Tibial nerve (tissue), 3 donors: ENCODE measurements around the gene SLC26A9.

Source experiments
- POLR2A ChIP-seq, 2 donors: fragments of 450-650 bp; IDR thresholded peaks; one replicate each; pipeline ENCODE4 v1.6.1; 2017; ENCODE audit warnings: antibody characterized with exemption in 2 of 2, mild to moderate bottlenecking in 2 of 2, moderate library complexity in 2 of 2
- TF ChIP-seq, protein P1 (sequence below), 5 experiments: fragments of 200-600 bp in 3 of 5; fragments of 450-650 bp in 2 of 5; sonication (generic) in 3 of 5; IDR thresholded peaks; one replicate each; pipeline ENCODE4 v1.5.1; 2016 to 2019; ENCODE audit warnings: antibody characterized with exemption in 5 of 5, mild to moderate bottlenecking in 3 of 5, moderate library complexity in 2 of 5

- TF ChIP-seq, protein P1, sequence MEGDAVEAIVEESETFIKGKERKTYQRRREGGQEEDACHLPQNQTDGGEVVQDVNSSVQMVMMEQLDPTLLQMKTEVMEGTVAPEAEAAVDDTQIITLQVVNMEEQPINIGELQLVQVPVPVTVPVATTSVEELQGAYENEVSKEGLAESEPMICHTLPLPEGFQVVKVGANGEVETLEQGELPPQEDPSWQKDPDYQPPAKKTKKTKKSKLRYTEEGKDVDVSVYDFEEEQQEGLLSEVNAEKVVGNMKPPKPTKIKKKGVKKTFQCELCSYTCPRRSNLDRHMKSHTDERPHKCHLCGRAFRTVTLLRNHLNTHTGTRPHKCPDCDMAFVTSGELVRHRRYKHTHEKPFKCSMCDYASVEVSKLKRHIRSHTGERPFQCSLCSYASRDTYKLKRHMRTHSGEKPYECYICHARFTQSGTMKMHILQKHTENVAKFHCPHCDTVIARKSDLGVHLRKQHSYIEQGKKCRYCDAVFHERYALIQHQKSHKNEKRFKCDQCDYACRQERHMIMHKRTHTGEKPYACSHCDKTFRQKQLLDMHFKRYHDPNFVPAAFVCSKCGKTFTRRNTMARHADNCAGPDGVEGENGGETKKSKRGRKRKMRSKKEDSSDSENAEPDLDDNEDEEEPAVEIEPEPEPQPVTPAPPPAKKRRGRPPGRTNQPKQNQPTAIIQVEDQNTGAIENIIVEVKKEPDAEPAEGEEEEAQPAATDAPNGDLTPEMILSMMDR (IDR thresholded peaks at IDR 0.05), result no peak
- no peak for TF ChIP-seq POLR2A (IDR thresholded peaks at IDR 0.05)
These were observed 28.8 kb upstream of the SLC26A9 start for GRCh38 chr1:205972081-205972480.
